HEK293T (cell line): ENCODE data around the gene C1QTNF8.
A peak's percentile ranks its signal among the peaks of the same experiment; 100 is the strongest.

Source experiments
- CTCF ChIA-PET: fragments of 350-600 bp; formaldehyde crosslinking; extraction: SDS; loops from one replicate; lab custom pipeline; 2021; ENCODE audit warnings: antibody characterized with exemption, inconsistent platforms; lab: Yijun Ruan, JAX
- POLR2A ChIA-PET: fragments of 350-600 bp; formaldehyde crosslinking; extraction: SDS; loops from one replicate; lab custom pipeline; 2020; ENCODE audit warnings: antibody characterized with exemption, inconsistent platforms; lab: Yijun Ruan, JAX
- DNase-seq: peaks from one replicate; pipeline ENCODE4 v3.0.0; 2012; ENCODE audit warnings: mixed read lengths; ENCODE audit errors: extremely low spot score
- ARNT ChIP-seq: fragments of 450-650 bp; IDR thresholded peaks from 2 replicates; pipeline ENCODE4 v1.6.1; 2017; ENCODE audit warnings: mild to moderate bottlenecking
- BHLHE40 ChIP-seq: fragments of 450-650 bp; IDR thresholded peaks from 2 replicates; pipeline ENCODE4 v1.6.1; 2016; ENCODE audit warnings: mild to moderate bottlenecking, moderate library complexity, borderline replicate concordance
- CTBP1 ChIP-seq: fragments of 450-650 bp; IDR thresholded peaks from 2 replicates; pipeline ENCODE4 v1.6.1; 2016; ENCODE audit warnings: borderline replicate concordance
- ELF4 ChIP-seq: fragments of 450-650 bp; IDR thresholded peaks from 2 replicates; pipeline ENCODE4 v1.6.1; 2017; ENCODE audit warnings: antibody characterized with exemption
- FOXA1 ChIP-seq: fragments of 450-650 bp; IDR thresholded peaks from 2 replicates; pipeline ENCODE4 v1.6.1; 2016; ENCODE audit warnings: mild to moderate bottlenecking
- FOXK2 ChIP-seq: fragments of 450-650 bp; IDR thresholded peaks from 2 replicates; pipeline ENCODE4 v1.6.1; 2016; ENCODE audit warnings: mild to moderate bottlenecking
- FOXM1 ChIP-seq: fragments of 450-650 bp; IDR thresholded peaks from 2 replicates; pipeline ENCODE4 v1.6.1; 2017; ENCODE audit warnings: mild to moderate bottlenecking, borderline replicate concordance
- HDGF ChIP-seq: fragments of 450-650 bp; IDR thresholded peaks from 2 replicates; pipeline ENCODE4 v1.6.1; 2017; ENCODE audit warnings: antibody characterized with exemption, borderline replicate concordance
- L3MBTL2 ChIP-seq: fragments of 450-650 bp; conservative IDR thresholded peaks from 2 replicates; pipeline ENCODE4 v1.6.1; 2016; ENCODE audit warnings: mild to moderate bottlenecking
- LEF1 ChIP-seq: fragments of 450-650 bp; IDR thresholded peaks from 2 replicates; pipeline ENCODE4 v1.6.1; 2017; ENCODE audit warnings: mild to moderate bottlenecking, borderline replicate concordance
- NFRKB ChIP-seq: fragments of 450-650 bp; IDR thresholded peaks from 2 replicates; pipeline ENCODE4 v1.6.1; 2016; ENCODE audit warnings: mild to moderate bottlenecking, moderate library complexity
- PKNOX1 ChIP-seq: fragments of 450-650 bp; IDR thresholded peaks from 2 replicates; pipeline ENCODE4 v1.6.1; 2016
- SP1 ChIP-seq: fragments of 450-650 bp; IDR thresholded peaks from 2 replicates; pipeline ENCODE4 v1.6.1; 2017
- SUZ12 ChIP-seq: fragments of 450-650 bp; IDR thresholded peaks from 2 replicates; pipeline ENCODE4 v1.6.1; 2016; ENCODE audit warnings: mild to moderate bottlenecking
- TARDBP ChIP-seq: fragments of 450-650 bp; IDR thresholded peaks from 2 replicates; pipeline ENCODE4 v1.6.1; 2016
- ZNF384 ChIP-seq: fragments of 450-650 bp; IDR thresholded peaks from 2 replicates; pipeline ENCODE4 v1.6.1; 2016

The C1QTNF8 gene

DNA sequence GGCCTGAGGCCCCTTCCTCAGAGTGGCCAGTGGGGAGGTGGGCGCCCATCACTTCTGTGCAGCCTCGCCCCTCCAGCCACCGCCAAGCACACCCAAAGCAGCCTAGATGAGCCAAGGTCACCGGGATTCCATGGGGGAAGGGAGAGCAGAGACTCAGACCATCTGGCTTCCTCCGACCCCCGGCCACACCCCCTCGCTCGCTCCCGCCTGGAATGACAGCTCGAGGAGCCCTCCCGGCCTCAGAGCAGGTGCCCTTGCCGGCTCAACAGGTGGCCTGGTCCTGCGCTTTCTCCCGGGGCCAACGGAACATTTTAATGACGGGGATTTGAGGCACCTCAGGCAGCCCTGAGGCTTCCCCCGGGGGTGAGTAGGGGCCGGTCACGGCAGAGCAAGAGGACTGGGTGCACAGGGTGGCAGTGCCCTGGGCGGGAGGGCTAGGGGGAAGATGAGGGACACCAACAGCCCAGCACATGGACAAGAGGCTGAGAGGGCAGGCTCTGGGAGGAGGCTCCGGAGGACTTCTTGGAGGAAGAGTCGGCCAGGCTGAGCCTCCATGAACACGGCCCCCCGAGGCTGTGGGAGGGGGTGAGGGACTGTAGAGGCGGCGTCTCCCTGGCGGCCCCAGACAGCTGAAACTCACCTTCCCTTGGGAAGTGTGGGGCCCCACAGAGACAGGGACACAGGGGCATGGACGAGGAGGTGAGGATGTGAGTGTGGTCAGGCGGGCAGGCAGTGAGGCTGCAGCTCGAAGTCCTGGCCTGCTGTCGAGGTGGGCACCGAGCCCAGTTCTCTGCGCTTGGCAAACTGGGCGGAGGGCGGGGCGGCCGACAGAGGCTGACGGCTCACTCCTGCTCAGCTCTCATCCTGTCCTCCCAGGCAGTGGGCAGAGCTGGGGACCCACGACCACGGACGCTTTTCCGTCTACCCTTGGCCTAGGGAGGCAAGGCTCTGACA is 12.5 kb upstream of the C1QTNF8 start:
- ChIA-PET CTCF (no interaction called here), POLR2A (no interaction called here)
- DNase-seq, result no peak
- TF ChIP-seq PKNOX1 (no peak), NFRKB (no peak), CTBP1 (no peak), TARDBP (no peak), FOXM1 (no peak), SUZ12 (no peak), FOXK2 (no peak), BHLHE40 (no peak), L3MBTL2 (no peak), ARNT (no peak), LEF1 (no peak), FOXA1 (no peak), ZNF384 (no peak)

DNA sequence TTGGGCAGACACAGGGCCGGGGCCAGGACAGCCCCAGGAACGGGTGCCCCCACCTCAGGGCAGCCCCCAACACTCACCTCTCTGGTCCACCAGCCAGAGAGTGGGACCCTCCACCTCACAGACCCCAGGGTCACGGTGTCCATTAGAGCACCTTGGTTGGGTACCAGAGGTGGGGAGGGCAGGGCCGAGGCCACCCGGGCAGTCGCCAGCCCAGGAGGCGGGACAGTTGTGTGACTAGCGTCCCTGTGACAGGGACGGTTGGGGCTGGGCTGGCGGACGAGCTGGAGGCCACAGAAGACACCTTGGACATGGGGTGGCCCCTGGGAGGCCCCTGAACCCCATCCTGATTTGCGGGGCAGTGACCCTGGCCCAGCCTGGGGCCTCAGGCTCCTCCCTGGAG is 11.7 kb upstream of the C1QTNF8 start:
- ChIA-PET CTCF (interaction anchor here (1.2 kb wide), 1 partner anchor 86 kb away, joined by 3 read pairs; no protein-coding TSS in a partner anchor), POLR2A (no interaction called here)
- DNase-seq, result no peak
- TF ChIP-seq FOXM1 (no peak), SUZ12 (no peak), FOXK2 (no peak), ARNT (no peak), FOXA1 (no peak), L3MBTL2 (no peak), TARDBP (no peak), PKNOX1 (no peak), ELF4 (no peak), LEF1 (no peak), BHLHE40 (no peak), NFRKB (no peak), CTBP1 (no peak), SP1 (no peak), ZNF384 (no peak)

DNA sequence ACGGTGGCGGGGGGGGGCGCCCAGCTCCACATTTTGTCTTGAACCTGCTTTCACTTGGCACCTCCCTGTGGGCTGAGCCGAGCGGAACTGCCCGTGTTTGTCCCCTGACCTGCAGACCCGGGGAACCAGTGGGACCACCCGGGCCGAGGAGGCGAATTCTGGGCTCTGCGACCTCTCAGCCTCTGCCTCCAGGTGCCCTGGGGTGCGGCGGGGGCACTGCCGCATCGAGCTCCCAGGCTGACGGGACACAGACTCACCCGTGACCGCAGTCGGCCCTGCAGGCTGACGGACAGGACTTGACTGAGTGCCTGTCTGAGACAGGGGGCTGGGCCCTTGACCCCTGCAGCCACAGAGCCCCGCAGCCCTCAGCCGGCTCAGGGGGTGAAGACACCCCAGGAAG is 11.1 kb upstream of the C1QTNF8 start:
- no peak for TF ChIP-seq FOXA1
- TF ChIP-seq PKNOX1, result no peak
- TF ChIP-seq BHLHE40, result no peak
- no peak for TF ChIP-seq SUZ12
- no peak for TF ChIP-seq FOXK2
- no peak for TF ChIP-seq NFRKB
- no peak for TF ChIP-seq FOXM1
- TF ChIP-seq ZNF384, result no peak
- no peak for TF ChIP-seq CTBP1
- no peak for TF ChIP-seq HDGF
- TF ChIP-seq L3MBTL2, result no peak
- no peak for TF ChIP-seq ELF4
- CTCF ChIA-PET, result interaction anchor here (1.2 kb wide), 1 partner anchor 87 kb away, joined by 3 read pairs; no protein-coding TSS in a partner anchor
- no peak for DNase-seq
- POLR2A ChIA-PET, result no interaction called here

DNA sequence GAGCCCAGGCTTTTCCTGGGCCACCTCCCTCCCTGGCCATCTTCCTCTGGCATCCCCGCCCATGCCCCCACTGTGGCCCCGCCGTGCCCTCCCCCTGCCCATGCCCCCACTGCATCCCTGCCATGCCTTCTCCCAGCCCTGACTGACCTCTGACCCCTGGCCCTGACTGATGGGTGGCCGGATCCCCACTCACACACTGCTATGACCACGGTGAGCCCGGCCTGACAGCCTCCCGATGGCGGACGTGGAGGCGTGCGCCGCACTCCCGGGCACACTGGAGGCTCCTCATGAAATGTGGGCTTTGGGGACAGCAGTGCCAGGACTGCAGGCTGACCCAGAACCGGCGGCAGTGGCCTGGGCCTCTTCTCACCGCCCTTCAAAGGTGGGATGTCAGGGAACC is 10.6 kb upstream of the C1QTNF8 start:
- DNase-seq, result no peak
- CTCF ChIA-PET, result interaction anchor here (1.2 kb wide), 1 partner anchor 87 kb away, joined by 3 read pairs; no protein-coding TSS in a partner anchor
- POLR2A ChIA-PET, result no interaction called here
- TF ChIP-seq NFRKB, result no peak
- no peak for TF ChIP-seq ARNT
- TF ChIP-seq ELF4, result no peak
- TF ChIP-seq TARDBP, result no peak

DNA sequence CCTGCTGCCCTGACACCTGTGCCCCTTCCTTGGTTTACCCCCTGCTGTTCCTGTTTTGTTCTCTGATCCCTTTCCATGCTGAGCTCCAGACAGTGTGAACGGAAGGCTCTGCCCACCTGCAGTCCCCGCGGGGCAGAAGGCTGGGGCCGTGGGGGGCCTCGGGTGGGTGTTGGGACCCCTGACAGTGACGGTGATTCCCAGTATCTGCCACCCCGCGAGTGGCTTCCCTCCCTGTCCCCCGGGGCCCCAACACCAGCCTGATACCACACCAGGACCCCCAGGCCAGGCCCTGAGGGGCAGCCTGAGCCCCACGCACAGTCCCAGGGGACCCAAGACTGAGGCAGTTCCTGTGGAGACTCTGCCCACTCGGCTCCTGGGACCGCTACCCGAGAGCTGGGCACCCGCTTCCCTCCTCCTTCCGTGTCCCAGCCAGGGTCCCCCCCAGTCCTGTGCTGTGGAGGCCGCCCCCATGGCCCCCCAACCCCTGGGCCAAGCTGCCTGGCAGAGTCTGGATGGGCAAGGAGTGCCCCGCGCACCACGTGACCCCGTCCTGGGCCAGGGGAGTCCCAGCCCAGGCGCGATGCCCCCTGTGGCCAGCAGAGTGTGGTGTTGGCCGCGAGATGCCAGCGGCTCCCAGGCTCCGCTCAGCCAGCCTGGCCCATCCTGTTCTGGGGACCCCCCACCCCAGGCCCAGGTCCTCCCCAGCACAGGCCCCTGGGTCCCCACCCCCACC is 10.0 kb upstream of the C1QTNF8 start:
- ChIA-PET POLR2A (no interaction called here), CTCF (interaction anchor here (0.7 kb wide), 1 partner anchor 49 kb away, joined by 4 read pairs; no protein-coding TSS in a partner anchor)
- peak; percentile 90 for DNase-seq
- TF ChIP-seq TARDBP (no peak), FOXK2 (no peak), SUZ12 (no peak), ARNT (no peak), PKNOX1 (no peak), NFRKB (no peak), FOXA1 (no peak), ZNF384 (no peak), SP1 (no peak), FOXM1 (no peak), L3MBTL2 (no peak), HDGF (no peak), BHLHE40 (no peak), CTBP1 (no peak), LEF1 (no peak)
